Hepatocyte (in vitro differentiated cells): Measurements from ENCODE around the gene PDZD7. TPM values are rescaled to one million over a fixed set of nuclear protein-coding genes. Genes with fewer than 3 reads are reported as not detected.

Source experiments
- DNase-seq: peaks from one replicate; pipeline ENCODE4 v3.0.0-alpha.2; 2016; ENCODE audit warnings: low spot score
- H2AFZ ChIP-seq: fragments of 200-600 bp; sonication (generic); 2 replicates; pipeline ENCODE4 v1.6.0; 2016; ENCODE audit warnings: antibody characterized with exemption, mild to moderate bottlenecking
- H3K27ac ChIP-seq: fragments of 200-600 bp; sonication (generic); 2 replicates; pipeline ENCODE4 v1.5.1; 2016; ENCODE audit warnings: mild to moderate bottlenecking
- H3K27me3 ChIP-seq: fragments of 200-600 bp; sonication (generic); 2 replicates; pipeline ENCODE4 v1.6.1; 2016
- H3K36me3 ChIP-seq: fragments of 200-600 bp; sonication (generic); replicated peaks from 2 replicates; pipeline ENCODE4 v1.5.1; 2016; ENCODE audit warnings: low read depth; ENCODE audit not compliant: insufficient read depth
- H3K4me1 ChIP-seq: fragments of 200-600 bp; sonication (generic); 2 replicates; pipeline ENCODE4 v1.5.1; 2016; ENCODE audit warnings: mild to moderate bottlenecking, moderate library complexity; ENCODE audit not compliant: insufficient read depth
- H3K4me2 ChIP-seq: fragments of 200-600 bp; sonication (generic); 2 replicates; pipeline ENCODE4 v1.6.0; 2016
- H3K4me3 ChIP-seq: fragments of 200-600 bp; sonication (generic); 2 replicates; pipeline ENCODE4 v1.5.1; 2016; ENCODE audit warnings: mild to moderate bottlenecking
- H3K79me2 ChIP-seq: fragments of 200-600 bp; sonication (generic); 2 replicates; pipeline ENCODE4 v1.6.0; 2017; ENCODE audit warnings: mild to moderate bottlenecking
- H3K9me2 ChIP-seq: fragments of 200-600 bp; sonication (generic); replicated peaks from 2 replicates; pipeline ENCODE4 v1.6.0; 2017; ENCODE audit warnings: mild to moderate bottlenecking; ENCODE audit not compliant: insufficient read depth
- H3K9me3 ChIP-seq: fragments of 200-600 bp; sonication (generic); 2 replicates; pipeline ENCODE4 v1.5.1; 2016; ENCODE audit warnings: low read depth, mild to moderate bottlenecking
- H4K20me1 ChIP-seq: fragments of 200-600 bp; sonication (generic); 2 replicates; pipeline ENCODE4 v1.6.0; 2016; ENCODE audit warnings: mild to moderate bottlenecking; ENCODE audit not compliant: insufficient read depth, poor library complexity, severe bottlenecking
- CTCF ChIP-seq: fragments of 200-600 bp; sonication (generic); IDR thresholded peaks from 2 replicates; pipeline ENCODE4 v1.5.1; 2016; ENCODE audit warnings: antibody characterized with exemption, mild to moderate bottlenecking; ENCODE audit not compliant: poor library complexity
- EZH2 ChIP-seq: fragments of 200-600 bp; sonication (generic); IDR thresholded peaks from 2 replicates; pipeline ENCODE4 v1.6.1; 2016; ENCODE audit warnings: antibody characterized with exemption, mild to moderate bottlenecking, borderline replicate concordance
- EZH2phosphoT487 ChIP-seq: fragments of 200-600 bp; sonication (generic); IDR thresholded peaks from one replicate; pipeline ENCODE4 v1.6.1; 2018; ENCODE audit warnings: antibody characterized with exemption, mild to moderate bottlenecking, low read depth, moderate library complexity; ENCODE audit not compliant: unreplicated experiment, severe bottlenecking
- WGBS: methylation state at CpG from one replicate; pipeline ENCODE4 v1.1.6; 2016; ENCODE audit warnings: low lambda C conversion rate; ENCODE audit errors: missing lambda C conversion rate; 5-methylcytosine and 5-hydroxymethylcytosine counted together
- polyA plus RNA-seq: library from polyadenylated mRNA; unstranded; fragments of >200 nt; fragmentation: Nextera tagmentation; extraction: Ambion mirVana; gene quantifications from 2 replicates; pipeline ENCODE4 v1.2.1, GENCODE V29; 2016
- total RNA-seq: library from RNA; depleted of rRNA; stranded (reverse); fragments of >200 nt; gene quantifications from 2 replicates; pipeline ENCODE4 v1.2.3, GENCODE V29; 2014

The PDZD7 gene
- total and polyA plus RNA-seq, 2 experiments from 2014 or later: 6.0 to 8.4 TPM

- Histone ChIP-seq H3K4me2 (peak overlapping the region; percentile 58), H3K27ac (peak overlapping the region; percentile 21), H3K4me1 (peaks cover 22% of the 10 kb centered on the region), H3K4me3 (no peak overlapping the region), H3K36me3 (no peaks in the 10 kb centered on the region), H3K9me3 (no peaks in the 10 kb centered on the region), H2AFZ (no peak overlapping the region), H3K9me2 (no peaks in the 10 kb centered on the region), H4K20me1 (no peaks in the 10 kb centered on the region), H3K79me2 (no peaks in the 10 kb centered on the region), H3K27me3 (no peaks in the 10 kb centered on the region)
- WGBS: 54% methylated on average over 10 of the region's 10 CpGs
- TF ChIP-seq CTCF: no peak
- no peak for DNase-seq
These were observed 3.7 kb downstream of the PDZD7 start for GRCh38 chr10:101027106-101027720.

- Histone ChIP-seq H3K9me3 (no peaks in the 10 kb centered on the region), H3K4me3 (no peak overlapping the region), H3K27me3 (no peaks in the 10 kb centered on the region), H3K9me2 (no peaks in the 10 kb centered on the region), H4K20me1 (no peaks in the 10 kb centered on the region), H3K27ac (no peak overlapping the region), H3K4me1 (peaks cover 20% of the 10 kb centered on the region), H2AFZ (no peak overlapping the region), H3K4me2 (no peak overlapping the region), H3K79me2 (no peaks in the 10 kb centered on the region), H3K36me3 (no peaks in the 10 kb centered on the region)
- DNase-seq: no peak
- no peak for TF ChIP-seq EZH2
- TF ChIP-seq CTCF: no peak
- TF ChIP-seq EZH2phosphoT487: no peak
- WGBS: 88% methylated on average over 11 of the region's 15 CpGs
These were observed 7.8 kb downstream of the PDZD7 start for GRCh38 chr10:101022967-101023705.

- H3K4me2 ChIP-seq: no peak overlapping the region
- no peaks in the 10 kb centered on the region for H3K9me2 ChIP-seq
- no peaks in the 10 kb centered on the region for H3K79me2 ChIP-seq
- H3K36me3 ChIP-seq: no peaks in the 10 kb centered on the region
- no peak overlapping the region for H3K4me3 ChIP-seq
- peaks cover 4% of the 10 kb centered on the region for H3K27me3 ChIP-seq
- 93% methylated on average over 10 of the region's 11 CpGs for WGBS
- DNase-seq: no peak
- no peaks in the 10 kb centered on the region for H3K9me3 ChIP-seq
- no peak overlapping the region for H3K27ac ChIP-seq
- no peak overlapping the region for H2AFZ ChIP-seq
- H3K4me1 ChIP-seq: peaks cover 14% of the 10 kb centered on the region
- no peaks in the 10 kb centered on the region for H4K20me1 ChIP-seq
- TF ChIP-seq EZH2: no peak
- no peak for TF ChIP-seq EZH2phosphoT487
- TF ChIP-seq CTCF: no peak
These were observed 9.2 kb downstream of the PDZD7 start for GRCh38 chr10:101021692-101022251.
